Measurements from ENCODE around the gene CSTF1. TPM values are rescaled to one million over a fixed set of nuclear protein-coding genes. Genes with fewer than 3 reads are reported as not detected.
"Not testable (repeated sequence)": the region's sequence is repeated elsewhere in the genome, so short reads cannot be mapped to it uniquely, and the experiment has no call there.

CSTF1 gene
- total RNA-seq, 2 experiments from 2014 or later = 55.7 to 59.7 TPM

DNA sequence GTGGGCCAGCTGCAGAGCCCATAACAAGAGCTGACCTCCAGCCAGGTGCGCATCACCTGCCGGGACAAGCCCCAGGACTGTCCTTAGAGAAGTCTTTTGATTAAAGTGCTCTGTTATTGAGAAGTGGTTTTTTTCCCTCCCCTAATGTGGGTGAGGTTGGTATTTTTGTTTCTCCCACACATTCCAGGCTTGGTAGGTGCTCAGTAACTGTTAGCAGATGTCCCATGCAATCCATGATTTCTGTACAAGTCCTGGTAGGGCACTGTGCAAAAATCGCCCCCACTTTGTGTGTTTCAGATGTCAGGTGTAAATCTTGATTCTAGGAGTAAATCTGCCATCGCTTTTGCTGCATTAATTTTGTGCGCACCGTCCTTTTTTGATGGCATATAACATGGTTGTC is 29.0 kb upstream of the CSTF1 start:
- ChIA-PET CTCF (no interaction called here), POLR2A (interaction anchor here (0.5 kb wide), 1 partner anchor 11 kb away, joined by 5 read pairs; no protein-coding TSS in a partner anchor)

DNA sequence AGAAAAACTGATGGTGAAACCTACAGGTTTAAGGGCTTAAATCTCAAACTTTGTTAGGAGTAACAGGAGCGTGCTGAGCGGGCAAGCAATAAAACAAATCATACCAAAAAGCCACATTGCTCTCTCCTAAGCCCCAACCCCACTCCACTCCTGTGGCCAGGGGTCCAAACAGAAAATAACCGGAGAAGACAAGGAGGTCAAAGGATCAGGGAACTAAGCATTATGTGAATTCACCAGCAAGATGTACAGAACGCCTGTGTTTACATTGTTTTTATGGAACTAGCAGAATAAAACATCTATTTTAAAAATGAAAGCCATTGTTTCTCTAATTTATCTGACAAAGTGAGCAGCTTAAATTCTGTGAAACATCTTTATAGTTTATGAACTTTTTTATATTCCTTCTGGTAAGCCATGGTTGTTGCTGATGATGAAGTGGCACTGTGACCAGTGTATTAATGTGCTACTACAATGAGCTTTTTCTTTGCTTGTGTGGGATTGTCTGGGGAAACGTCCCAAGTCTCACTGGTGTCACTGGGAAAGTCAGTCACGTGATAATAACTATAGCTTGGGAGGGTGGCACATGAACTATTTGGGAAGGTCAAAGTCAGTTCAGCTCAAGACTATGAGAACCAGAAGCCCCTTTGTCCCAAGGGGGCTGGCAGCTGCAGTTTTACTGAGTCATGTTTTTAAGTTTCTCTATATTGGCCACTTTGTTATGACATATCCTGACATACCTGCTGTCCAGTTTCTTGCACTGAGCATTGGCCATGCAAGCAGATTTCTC is 23.9 kb upstream of the CSTF1 start:
- POLR2A ChIA-PET = no interaction called here
- CTCF ChIA-PET = no interaction called here

- ChIA-PET POLR2A (no interaction called here), CTCF (no interaction called here)
These were observed 23.3 kb upstream of the CSTF1 start for GRCh38 chr20:56369179-56369578.

GRCh38 chr20:56371977-56372376 is 20.5 kb upstream of the CSTF1 start:
- CTCF ChIA-PET = interaction anchor here (1.3 kb wide), 1 partner anchor 12 kb away, joined by 5 read pairs; no protein-coding TSS in a partner anchor
- POLR2A ChIA-PET = interaction anchor here (1.2 kb wide), 1 partner anchor 13 kb away, joined by 4 read pairs; the partner anchor contains the start of gene FAM210B

DNA sequence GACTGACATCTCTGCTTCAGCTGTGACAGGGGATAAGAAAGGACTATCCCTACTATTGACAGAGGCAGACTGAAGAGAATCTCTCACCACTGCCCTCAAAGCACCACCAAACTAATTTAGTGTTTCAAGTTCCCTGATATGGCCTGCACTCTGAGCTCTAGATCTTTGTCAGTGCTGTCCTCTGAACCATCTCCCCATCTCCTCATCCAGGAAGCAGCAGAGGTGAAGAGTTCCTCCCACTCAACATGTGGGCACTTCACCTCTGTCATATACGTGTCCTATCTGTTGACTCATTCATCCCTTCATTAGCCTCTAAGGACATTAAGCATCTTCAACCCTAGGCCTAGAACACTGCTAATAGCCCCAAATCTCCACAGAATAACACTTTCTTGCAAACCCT is 19.6 kb upstream of the CSTF1 start:
- POLR2A ChIA-PET = interaction anchor here (1.2 kb wide), 1 partner anchor 14 kb away, joined by 4 read pairs; the partner anchor contains the start of gene FAM210B
- CTCF ChIA-PET = interaction anchor here (1.3 kb wide), 1 partner anchor 11 kb away, joined by 5 read pairs; no protein-coding TSS in a partner anchor

- POLR2A ChIA-PET = no interaction called here
- CTCF ChIA-PET = interaction anchor here (0.6 kb wide), 1 partner anchor 74 kb away, joined by 3 read pairs; no protein-coding TSS in a partner anchor
These were observed 18.5 kb upstream of the CSTF1 start for GRCh38 chr20:56373942-56374341.

DNA sequence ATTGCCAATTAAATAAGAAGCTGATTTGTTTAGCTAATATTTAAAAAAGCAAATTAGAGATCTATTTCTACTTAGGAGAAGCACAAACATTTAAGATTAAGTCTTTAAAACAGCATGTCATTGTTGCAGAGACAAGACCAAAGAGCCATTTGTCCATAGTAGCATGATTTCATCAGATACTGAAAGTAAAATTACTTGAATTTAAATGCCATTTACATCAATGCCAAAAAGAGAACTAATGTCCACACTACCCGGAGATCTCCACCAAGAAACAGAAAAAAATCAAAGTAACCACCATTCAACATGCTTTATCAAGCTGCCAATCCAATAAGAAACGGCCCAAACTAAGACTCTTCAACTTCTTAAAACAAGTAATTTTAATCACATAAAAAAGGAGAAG is 16.1 kb upstream of the CSTF1 start:
- CTCF ChIA-PET = interaction anchor here (1.3 kb wide), 1 partner anchor 127 kb away, joined by 3 read pairs; no protein-coding TSS in a partner anchor

DNA sequence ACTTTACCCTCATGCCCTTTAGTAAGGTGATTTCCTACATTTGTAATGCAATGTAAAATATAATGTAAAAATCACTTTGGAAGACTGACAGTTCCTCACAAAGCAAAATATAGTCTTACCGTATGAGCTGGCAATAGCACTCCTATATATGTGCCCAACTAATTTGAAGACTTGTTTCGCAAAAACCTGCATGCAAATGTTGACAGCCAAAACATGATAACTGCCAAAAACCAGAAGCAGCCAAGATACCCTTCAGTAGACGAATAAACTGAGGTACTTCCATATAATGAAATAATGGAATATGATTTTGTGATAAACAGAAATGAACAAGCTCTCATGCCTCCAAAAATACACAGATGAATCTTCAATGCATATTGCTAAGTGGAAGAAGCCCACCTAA is 14.1 kb upstream of the CSTF1 start:
- POLR2A ChIA-PET = no interaction called here
- CTCF ChIA-PET = no interaction called here

More for the DNA sequence above, 16.1 kb upstream of the CSTF1 start:
- POLR2A ChIA-PET = no interaction called here

GRCh38 chr20:56380375-56380774 is 12.1 kb upstream of the CSTF1 start:
- ChIA-PET CTCF (no interaction called here), POLR2A (interaction anchor here (0.6 kb wide), 1 partner anchor 49 kb away, joined by 3 read pairs; no protein-coding TSS in a partner anchor)

- POLR2A ChIA-PET = no interaction called here
- CTCF ChIA-PET = no interaction called here
These were observed 10.9 kb upstream of the CSTF1 start for GRCh38 chr20:56381501-56381900.

DNA sequence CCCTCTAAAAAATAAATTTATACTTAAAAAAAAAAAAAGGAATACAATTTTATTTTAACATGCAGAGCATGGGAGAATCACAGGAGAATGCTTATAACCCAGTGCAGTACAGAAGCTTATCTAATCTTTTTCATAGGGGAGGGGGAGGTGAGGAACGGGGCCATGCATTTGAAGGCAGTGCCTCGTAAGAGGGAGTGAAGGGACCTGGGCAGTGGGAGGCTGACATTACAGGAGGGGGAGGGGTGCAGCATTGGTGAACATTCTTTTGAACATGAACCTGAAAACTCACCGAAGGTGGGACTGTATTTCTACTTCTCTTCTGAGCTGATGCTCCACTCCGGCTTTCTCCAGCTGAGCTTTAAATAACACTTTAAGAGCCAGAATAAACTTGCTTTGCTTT is 9.7 kb upstream of the CSTF1 start:
- CTCF ChIA-PET = no interaction called here
- POLR2A ChIA-PET = no interaction called here

DNA sequence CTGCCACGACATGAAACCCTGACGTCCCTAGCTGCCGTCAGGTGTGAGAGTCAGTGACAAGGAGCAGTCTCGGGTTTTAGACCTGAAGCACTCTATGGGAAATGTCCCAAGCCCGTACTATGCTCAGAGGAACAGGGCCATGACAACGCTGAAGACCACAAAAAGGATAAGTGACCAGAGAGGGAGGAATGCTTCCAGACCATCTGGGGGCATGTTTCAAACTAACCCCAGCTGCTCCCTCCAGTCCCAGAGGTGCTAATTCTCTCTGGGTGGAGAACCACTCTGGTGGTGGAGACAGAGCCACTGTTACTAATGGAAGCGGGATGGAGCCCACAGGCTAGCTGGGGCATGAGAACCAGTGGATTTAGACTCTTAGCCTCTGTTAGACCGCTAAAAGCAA is 9.1 kb upstream of the CSTF1 start:
- ChIA-PET CTCF (interaction anchor here (1.4 kb wide), 1 partner anchor 11 kb away, joined by 5 read pairs; no protein-coding TSS in a partner anchor), POLR2A (no interaction called here)

DNA sequence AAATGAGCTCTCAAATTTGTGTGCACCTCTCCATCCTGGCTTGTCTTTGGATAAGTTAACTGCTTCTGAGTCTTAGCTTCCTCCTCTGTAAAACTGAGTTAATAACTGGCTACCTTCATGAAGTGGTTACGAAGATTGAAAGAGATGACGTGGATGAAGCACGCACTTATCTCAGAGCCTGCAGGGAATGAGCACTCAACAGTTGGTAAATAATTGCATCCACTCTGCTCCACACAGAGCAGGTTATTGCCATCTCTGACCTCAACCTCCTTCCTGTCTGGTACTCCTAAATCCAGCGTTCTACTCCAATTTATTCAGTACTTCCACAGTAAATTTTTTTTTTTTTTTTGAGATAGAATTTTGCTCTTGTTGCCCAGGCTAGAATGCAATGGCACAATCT is 7.3 kb upstream of the CSTF1 start:
- POLR2A ChIA-PET = no interaction called here

GRCh38 chr20:56386219-56386618 is 6.2 kb upstream of the CSTF1 start:
- ChIA-PET CTCF (no interaction called here), POLR2A (no interaction called here)

More for the DNA sequence above, 7.3 kb upstream of the CSTF1 start:
- CTCF ChIA-PET = no interaction called here

- POLR2A ChIA-PET = no interaction called here
- CTCF ChIA-PET = no interaction called here
These were observed 3.6 kb upstream of the CSTF1 start for GRCh38 chr20:56388882-56389281.

- ChIA-PET CTCF (no interaction called here), POLR2A (no interaction called here)
These were observed 2.6 kb upstream of the CSTF1 start for GRCh38 chr20:56389807-56390206.

DNA sequence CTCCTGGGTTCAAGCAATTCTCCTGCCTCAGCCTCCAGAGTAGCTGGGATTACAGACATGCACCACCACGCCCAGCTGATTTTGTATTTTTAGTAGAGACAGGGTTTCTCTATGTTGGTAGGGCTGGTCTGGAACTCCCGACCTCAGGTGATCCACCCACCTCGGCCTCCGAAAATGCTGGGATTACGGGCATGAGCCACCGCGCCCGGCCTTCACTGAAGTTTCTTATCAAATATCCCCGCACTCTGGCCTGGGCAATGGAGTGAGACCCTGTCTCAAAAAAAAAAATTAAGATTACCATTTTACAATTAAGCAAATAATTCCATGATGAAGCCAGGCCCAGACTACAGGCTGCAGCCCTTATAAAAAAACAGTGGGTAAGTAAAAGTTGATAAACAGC is 2.0 kb upstream of the CSTF1 start:
- POLR2A ChIA-PET, CTCF ChIA-PET: not testable (repeated sequence)

DNA sequence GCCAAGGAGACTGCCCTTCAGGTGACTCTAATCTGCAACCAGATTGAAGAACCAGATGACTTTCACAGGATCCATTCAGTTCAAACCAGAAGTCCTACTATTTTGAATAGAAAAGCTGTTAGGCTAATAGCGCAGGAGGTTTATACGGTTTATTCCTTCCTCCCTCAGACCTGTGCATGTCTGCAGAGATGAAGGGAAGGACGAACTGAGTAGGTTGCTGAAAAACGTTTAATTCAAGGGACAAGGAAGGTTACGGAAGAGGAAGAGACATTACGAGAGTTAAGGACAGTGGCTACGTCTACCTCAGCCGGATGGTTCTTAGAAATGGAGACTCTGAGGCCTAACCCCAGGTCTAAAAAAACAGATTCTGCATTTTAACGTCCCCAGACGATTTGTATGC is 1.4 kb upstream of the CSTF1 start:
- ChIA-PET POLR2A (interaction anchor here (1.7 kb wide), 1 partner anchor 32 kb away, joined by 7 read pairs; the partner anchor contains the start of gene FAM210B), CTCF (no interaction called here)

DNA sequence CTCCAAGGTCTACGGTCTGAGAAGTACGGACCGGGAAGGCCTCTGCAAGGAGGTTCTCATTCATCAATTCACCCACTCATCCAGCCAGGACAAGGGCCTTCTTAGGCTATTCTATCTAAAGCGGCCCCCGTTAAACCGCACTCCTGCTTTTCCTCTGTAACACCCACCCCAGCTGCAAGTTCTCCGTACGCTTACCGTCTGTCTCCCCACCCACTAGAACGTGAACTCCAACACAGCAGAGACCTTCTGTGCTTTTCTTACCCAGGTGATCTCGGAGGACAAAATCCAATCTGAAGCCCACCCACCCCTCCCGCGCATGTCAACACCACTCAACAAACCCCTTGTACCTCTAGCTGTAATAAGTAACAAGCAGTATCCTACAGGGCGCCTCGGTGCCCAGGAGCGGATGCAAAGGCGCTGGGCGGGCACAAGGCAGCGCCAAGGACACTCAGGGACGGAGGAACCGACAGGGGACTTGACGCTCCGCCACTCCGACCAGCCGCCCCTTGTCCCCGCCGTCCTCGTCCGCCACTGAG is 781 bp upstream of the CSTF1 start:
- POLR2A ChIA-PET = interaction anchor here (0.6 to 1.7 kb wide), 4 partner anchors 22 to 166 kb away, joined by 3 to 7 read pairs (median 4); partner anchors contain the start of gene FAM210B

GRCh38 chr20:56392881-56393482 is 537 bp downstream of the CSTF1 start:
- POLR2A ChIA-PET = interaction anchor here (0.9 to 1.0 kb wide), 3 partner anchors 21 to 137 kb away, joined by 3 to 4 read pairs (median 3); no protein-coding TSS in a partner anchor
- CTCF ChIA-PET = interaction anchor here (1.2 kb wide), 1 partner anchor 99 kb away, joined by 3 read pairs; no protein-coding TSS in a partner anchor

More for the DNA sequence above, 781 bp upstream of the CSTF1 start:
- CTCF ChIA-PET = interaction anchor here (1.1 to 1.2 kb wide), 3 partner anchors 32 to 101 kb away, joined by 3 to 4 read pairs (median 3); partner anchors contain the start of gene RTF2

All from activated CD8-positive, alpha-beta memory T cell treated with anti-CD3 and anti-CD28 coated beads for 36 hours (primary cell).